H54 (cell line): ENCODE measurements around the gene FUT8.
"Not testable (repeated sequence)": the region's sequence is repeated elsewhere in the genome, so short reads cannot be mapped to it uniquely, and the experiment has no call there.

ENCODE experiments used
- DNase-seq: peaks from one replicate; pipeline ENCODE4 v3.0.0; 2011; ENCODE audit warnings: low spot score, mixed read lengths; ENCODE audit not compliant: insufficient read length
- FAIRE-seq: peaks from 3 replicates; lab custom pipeline; 2011; peaks lifted over from hg19 to GRCh38; lab: Jason Lieb, UNC
- POLR2A ChIP-seq: IDR thresholded peaks from 2 replicates; pipeline ENCODE4 v1.6.1; 2011; ENCODE audit warnings: low read depth, mild to moderate bottlenecking, low read length

Gene FUT8

GRCh38 chr14:65446159-65446558 is 33.6 kb downstream of the FUT8 start:
- DNase-seq (no peak), FAIRE-seq (peak; percentile 48)
- no peak for TF ChIP-seq POLR2A

DNA sequence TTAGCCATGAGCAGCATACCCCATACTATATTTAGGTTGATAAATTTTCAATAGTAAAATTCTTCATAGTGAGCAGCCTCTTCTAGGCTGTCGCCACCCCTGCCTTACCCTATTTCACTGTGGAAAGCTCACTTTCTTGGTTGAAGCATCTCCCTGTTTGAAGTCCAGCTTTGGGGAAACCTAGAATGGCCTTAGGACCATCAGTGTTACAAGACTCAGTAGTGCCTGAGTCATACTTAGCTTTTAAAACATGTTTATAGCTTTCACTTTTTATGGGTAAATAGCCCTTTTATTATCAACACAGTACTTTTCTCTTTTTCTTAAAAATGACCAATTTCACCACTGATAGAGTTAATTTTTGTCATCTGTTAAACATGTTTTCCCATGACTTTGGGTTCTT is 37.1 kb downstream of the FUT8 start:
- no peak for DNase-seq
- no peak for FAIRE-seq
- TF ChIP-seq POLR2A, result no peak

- DNase-seq (no peak), FAIRE-seq (no peak)
- no peak for TF ChIP-seq POLR2A
Observed at GRCh38 chr14:65453807-65454480, 41.4 kb downstream of the FUT8 start.

DNA sequence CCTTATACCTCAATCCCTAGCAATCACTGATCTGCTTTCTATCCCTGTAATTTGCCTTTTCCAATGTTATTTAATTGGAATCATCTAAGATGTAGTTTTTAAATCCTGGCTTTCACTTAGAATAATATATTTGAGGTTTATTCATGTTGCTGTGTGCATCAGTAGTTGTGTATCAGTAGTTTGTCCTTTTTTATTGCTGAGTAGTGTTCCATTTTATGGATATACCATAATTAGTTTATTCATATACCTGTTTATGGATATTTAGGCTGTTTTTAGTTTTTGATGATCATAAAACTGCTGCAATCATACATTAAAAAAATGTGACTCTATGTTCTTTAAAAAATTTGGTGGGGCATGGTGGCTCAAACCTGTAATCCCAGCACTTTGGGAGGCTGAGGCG is 43.7 kb downstream of the FUT8 start:
- DNase-seq, result no peak
- FAIRE-seq, result no peak
- TF ChIP-seq POLR2A, result no peak

DNA sequence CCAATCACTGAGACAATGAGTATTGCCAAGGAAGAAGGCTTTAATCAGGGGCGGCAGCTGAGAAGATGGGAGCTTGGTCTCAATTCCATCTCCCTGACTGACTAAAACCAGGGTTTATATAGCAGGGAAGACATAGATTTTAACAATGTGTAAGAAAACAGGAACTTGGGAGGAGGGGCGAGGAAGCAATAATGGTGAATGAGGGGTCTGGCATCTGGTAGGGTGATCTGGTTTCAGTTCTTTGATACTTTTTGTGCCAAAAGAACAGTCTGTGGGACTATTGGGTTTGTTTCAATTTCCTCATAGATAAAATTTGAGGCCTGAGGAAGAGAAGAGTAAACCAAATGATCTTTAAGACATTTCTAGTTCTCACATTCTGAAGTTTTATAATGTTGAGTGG is 49.2 kb downstream of the FUT8 start:
- DNase-seq, result no peak
- FAIRE-seq, result no peak
- TF ChIP-seq POLR2A, result no peak

DNA sequence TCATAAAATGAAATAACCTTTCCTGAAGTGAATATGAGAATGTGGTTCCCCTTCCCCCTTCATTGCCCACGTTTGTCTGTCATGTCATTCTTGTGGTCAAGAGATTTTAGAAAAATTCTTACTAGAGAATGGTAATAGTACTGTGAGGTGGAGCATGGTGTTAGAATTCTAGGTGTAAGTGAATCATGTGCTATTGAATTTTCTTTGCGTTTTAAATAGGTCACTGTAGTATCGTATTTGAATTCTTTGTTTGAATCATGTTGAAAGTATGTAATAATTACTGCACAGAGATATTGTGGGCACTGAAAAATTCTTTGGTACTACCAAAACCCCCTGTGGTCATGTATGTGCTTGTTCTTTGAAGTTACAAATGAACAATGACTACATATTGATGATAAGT is 49.9 kb downstream of the FUT8 start:
- DNase-seq (peak; percentile 30), FAIRE-seq (peak; percentile 83)
- TF ChIP-seq POLR2A, result no peak

DNA sequence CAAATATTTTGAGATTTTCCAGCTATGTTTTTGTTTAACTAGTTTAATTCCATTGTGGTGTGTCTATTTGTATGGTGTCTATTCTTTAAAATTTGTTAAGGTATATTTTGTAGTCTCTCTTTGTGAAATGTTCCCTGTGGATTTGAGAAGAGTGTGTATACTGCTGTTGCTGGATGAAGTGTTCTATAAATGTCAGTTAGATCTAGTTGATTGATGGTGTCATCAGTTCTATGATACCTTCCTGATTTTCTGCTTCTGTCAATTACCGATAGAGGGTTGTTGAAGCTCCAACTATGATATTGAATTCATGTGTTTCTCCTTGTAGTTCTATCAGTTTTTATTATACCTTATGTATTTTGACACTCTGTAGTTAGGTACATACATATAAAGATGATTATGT is 53.1 kb downstream of the FUT8 start:
- no peak for DNase-seq
- no peak for FAIRE-seq
- TF ChIP-seq POLR2A, result no peak

DNA sequence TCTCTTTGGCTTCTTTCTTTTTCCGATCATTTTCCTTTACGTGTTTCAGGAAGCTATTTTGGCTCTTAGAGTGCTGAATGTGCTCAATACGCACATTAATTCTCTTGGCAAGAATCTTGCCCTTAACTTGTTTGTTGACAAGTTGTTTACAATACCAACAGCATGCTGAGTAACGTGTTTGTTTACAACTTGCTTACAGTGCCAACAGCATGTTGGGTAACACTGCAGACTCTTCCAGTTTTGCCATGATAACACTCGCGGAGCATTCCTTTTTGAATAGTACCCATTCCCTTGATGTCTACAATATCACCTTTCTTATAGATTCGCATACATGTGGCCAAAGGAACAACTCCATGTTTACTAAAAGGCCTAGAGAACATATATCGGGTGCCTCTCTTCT is 55.4 kb downstream of the FUT8 start:
- not testable (repeated sequence) for FAIRE-seq, DNase-seq

DNA sequence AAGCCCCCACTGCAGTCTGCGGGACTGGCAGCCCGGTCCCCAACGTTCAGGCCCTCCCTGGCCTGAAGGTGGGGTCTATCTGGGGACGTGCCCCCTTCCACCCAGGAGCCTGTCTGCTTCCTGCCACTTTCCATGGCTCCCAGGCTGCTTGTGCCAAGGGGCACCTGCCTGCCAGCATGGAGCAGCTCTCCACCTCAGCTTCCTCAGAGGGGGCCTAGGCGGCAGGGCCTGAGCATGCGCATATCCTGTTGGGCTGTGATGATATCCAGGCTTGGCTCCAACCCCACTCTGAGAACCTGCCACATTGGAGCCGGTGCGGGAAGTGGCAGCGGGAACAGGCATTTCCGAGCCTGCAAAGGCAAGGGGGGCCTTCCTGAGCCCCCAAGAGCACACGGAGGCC is 57.4 kb downstream of the FUT8 start:
- FAIRE-seq (no peak), DNase-seq (no peak)
- no peak for TF ChIP-seq POLR2A

GRCh38 chr14:65470404-65470880 is 57.9 kb downstream of the FUT8 start:
- TF ChIP-seq POLR2A, result no peak
- no peak for DNase-seq
- no peak for FAIRE-seq

DNA sequence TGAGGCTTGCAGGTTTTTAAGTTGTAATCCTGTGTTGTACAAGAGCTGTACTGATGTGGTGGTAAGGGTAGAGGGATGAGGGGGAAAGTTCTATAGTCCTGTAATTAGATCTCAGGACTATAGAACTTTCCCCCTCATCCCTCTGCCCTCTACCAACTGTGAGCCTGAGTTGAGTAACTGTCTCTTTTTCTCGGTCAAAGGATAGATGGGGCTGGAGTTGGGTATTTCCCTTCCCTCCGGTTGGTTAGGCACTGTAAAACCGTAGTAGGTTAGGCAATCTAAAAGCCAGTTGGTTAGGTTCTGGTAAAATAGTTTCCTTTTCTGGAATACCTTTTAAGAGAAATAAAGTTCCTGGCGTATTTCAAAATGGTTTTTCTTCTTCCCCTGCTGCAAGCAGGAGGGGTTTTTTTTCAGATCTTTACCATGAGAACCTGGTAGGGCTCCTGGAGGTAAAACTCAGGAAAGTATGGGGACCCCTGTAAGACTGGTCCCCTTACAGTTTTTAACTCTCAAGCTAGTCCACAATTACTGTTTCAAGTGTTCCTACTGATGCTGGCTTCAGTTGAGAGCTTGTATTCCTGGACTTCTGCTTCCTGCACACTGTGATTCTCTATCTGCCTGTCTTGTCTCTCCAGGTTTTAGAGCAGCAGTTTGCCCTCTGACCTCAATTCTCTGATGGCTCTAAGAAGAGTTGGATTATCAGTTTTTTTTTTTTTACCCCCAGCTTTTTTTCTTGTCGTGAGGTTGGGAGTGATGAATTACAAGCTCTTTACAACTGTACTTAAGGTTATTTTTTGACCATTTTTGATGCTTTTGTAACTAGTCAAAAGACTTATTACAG is 58.7 kb downstream of the FUT8 start:
- no peak for TF ChIP-seq POLR2A
- FAIRE-seq, result peak; percentile 48
- DNase-seq, result no peak

GRCh38 chr14:65472189-65472588 is 59.7 kb downstream of the FUT8 start:
- FAIRE-seq, result peak; percentile 69
- no peak for TF ChIP-seq POLR2A
- DNase-seq, result no peak

DNA sequence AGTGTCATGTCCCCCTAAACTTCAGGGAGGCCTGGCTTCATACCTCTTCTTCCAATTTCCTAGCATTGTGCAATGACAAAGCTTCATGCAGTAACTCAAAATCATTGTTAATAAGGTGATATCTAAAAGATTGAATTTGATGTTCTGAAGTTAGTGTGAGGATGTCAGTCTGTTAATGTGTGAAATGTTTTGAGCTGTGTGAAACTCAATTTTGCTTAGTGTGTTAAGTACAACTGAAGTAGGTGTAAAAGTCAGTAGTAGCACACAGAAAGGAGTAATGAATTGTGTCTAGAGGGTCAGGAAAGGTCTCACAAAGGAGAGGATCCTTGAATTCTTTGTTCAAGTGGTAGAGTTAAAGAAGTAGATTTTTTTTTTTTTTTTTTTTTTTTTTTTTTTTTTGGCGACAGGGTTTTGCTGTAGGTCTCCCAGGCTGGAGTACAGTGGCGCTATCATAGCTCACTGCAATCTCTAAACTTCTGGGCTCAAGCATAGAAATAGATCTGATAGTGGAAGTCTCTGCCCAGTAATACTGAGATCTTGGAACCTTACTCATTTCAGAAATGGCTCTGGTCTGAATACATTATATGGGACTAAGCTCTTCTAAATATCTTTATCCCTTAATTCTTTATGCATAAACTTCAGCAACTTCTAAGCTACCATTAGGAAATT is 63.9 kb downstream of the FUT8 start:
- peak; percentile 27 for FAIRE-seq
- no peak for TF ChIP-seq POLR2A
- DNase-seq, result no peak

DNA sequence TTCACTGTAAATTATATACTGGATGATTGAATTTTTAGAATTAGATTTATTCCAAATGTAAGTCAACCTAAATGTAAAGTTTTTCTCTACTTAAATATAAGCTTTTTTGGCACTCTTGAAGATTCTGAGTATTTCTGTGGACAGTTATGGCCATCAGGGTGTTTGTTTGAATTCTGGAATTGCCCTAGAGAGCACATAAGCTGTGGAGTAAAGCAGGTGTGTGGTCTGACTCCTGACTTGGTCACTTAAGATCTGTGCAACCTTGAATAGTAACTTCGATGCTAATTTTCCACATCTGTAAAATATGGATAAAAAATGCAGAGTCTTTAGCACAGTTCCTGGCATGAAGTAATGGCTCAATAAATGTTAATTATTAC is 64.4 kb downstream of the FUT8 start:
- TF ChIP-seq POLR2A, result no peak
- no peak for DNase-seq
- FAIRE-seq, result no peak
